Measurements from ENCODE around the gene NUDT2. TPM values are rescaled to one million over a fixed set of nuclear protein-coding genes. Genes with fewer than 3 reads are reported as not detected.
"Not testable (repeated sequence)": the region's sequence is repeated elsewhere in the genome, so short reads cannot be mapped to it uniquely, and the experiment has no call there.

NUDT2 gene
- total RNA-seq, 1 experiment from 2014 or later, result 10.1 TPM

GRCh38 chr9:34365282-34365681, 35.9 kb downstream of the NUDT2 start:
- no peak overlapping the region for H3K27ac Mint-ChIP-seq (ENCODE audit: unreplicated experiment)
- BruUV-seq (replicated peaks), result no TSS peak
- no peak overlapping the region for H3K4me3 Mint-ChIP-seq (ENCODE audit: low read depth, unreplicated experiment)
- peaks cover 3% of the 10 kb centered on the region for H3K9me3 Mint-ChIP-seq (ENCODE audit: low read depth, unreplicated experiment)
- intact Hi-C loops (cut with micrococcal nuclease; ENCODE audit: unreplicated experiment), result no loop called here
- CTCF ChIA-PET, result no interaction called here
- H3K36me3 Mint-ChIP-seq (ENCODE audit: insufficient read depth, unreplicated experiment), result peaks cover 2% of the 10 kb centered on the region
- H3K27me3 Mint-ChIP-seq (ENCODE audit: unreplicated experiment), result no peaks in the 10 kb centered on the region
- no peak for TF ChIP-seq CTCF (IDR thresholded peaks at IDR 0.05; ENCODE audit: unreplicated experiment)
- DNase-seq, result no peak
- no peaks in the 10 kb centered on the region for H3K4me1 Mint-ChIP-seq (ENCODE audit: low read depth, unreplicated experiment)

GRCh38 chr9:34366365-34366764, 37.0 kb downstream of the NUDT2 start:
- Mint-ChIP-seq H3K9me3 (ENCODE audit: low read depth, unreplicated experiment) (peaks cover 3% of the 10 kb centered on the region), H3K27me3 (ENCODE audit: unreplicated experiment) (no peaks in the 10 kb centered on the region), H3K4me1 (ENCODE audit: low read depth, unreplicated experiment) (no peaks in the 10 kb centered on the region), H3K27ac (ENCODE audit: unreplicated experiment) (no peak overlapping the region), H3K4me3 (ENCODE audit: low read depth, unreplicated experiment) (no peak overlapping the region), H3K36me3 (ENCODE audit: insufficient read depth, unreplicated experiment) (peaks cover 13% of the 10 kb centered on the region)
- no TSS peak for BruUV-seq (replicated peaks)
- TF ChIP-seq CTCF (IDR thresholded peaks at IDR 0.05; ENCODE audit: unreplicated experiment), result no peak
- no peak for DNase-seq
- CTCF ChIA-PET, result no interaction called here
- intact Hi-C loops (cut with micrococcal nuclease; ENCODE audit: unreplicated experiment), result no loop called here

GRCh38 chr9:34367751-34368410, 38.5 kb downstream of the NUDT2 start:
- H3K27ac Mint-ChIP-seq (ENCODE audit: unreplicated experiment); H3K4me3 Mint-ChIP-seq (ENCODE audit: low read depth, unreplicated experiment); intact Hi-C loops (cut with micrococcal nuclease; ENCODE audit: unreplicated experiment); H3K9me3 Mint-ChIP-seq (ENCODE audit: low read depth, unreplicated experiment); DNase-seq; BruUV-seq (replicated peaks); H3K4me1 Mint-ChIP-seq (ENCODE audit: low read depth, unreplicated experiment); H3K27me3 Mint-ChIP-seq (ENCODE audit: unreplicated experiment); CTCF ChIA-PET: not testable (repeated sequence)
- peaks cover 13% of the 10 kb centered on the region for H3K36me3 Mint-ChIP-seq (ENCODE audit: insufficient read depth, unreplicated experiment)

- CTCF ChIA-PET; BruUV-seq (replicated peaks); H3K27ac Mint-ChIP-seq (ENCODE audit: unreplicated experiment); H3K4me3 Mint-ChIP-seq (ENCODE audit: low read depth, unreplicated experiment); intact Hi-C loops (cut with micrococcal nuclease; ENCODE audit: unreplicated experiment); H3K27me3 Mint-ChIP-seq (ENCODE audit: unreplicated experiment); H3K9me3 Mint-ChIP-seq (ENCODE audit: low read depth, unreplicated experiment); DNase-seq; H3K4me1 Mint-ChIP-seq (ENCODE audit: low read depth, unreplicated experiment): not testable (repeated sequence)
- H3K36me3 Mint-ChIP-seq (ENCODE audit: insufficient read depth, unreplicated experiment), result peaks cover 13% of the 10 kb centered on the region
Observed at GRCh38 chr9:34368796-34369195, 39.4 kb downstream of the NUDT2 start.

- Mint-ChIP-seq H3K36me3 (ENCODE audit: insufficient read depth, unreplicated experiment) (peaks cover 13% of the 10 kb centered on the region), H3K4me1 (ENCODE audit: low read depth, unreplicated experiment) (peaks cover 7% of the 10 kb centered on the region), H3K4me3 (ENCODE audit: low read depth, unreplicated experiment) (no peak overlapping the region), H3K27me3 (ENCODE audit: unreplicated experiment) (no peaks in the 10 kb centered on the region), H3K9me3 (ENCODE audit: low read depth, unreplicated experiment) (peaks cover 3% of the 10 kb centered on the region), H3K27ac (ENCODE audit: unreplicated experiment) (no peak overlapping the region)
- TF ChIP-seq CTCF (IDR thresholded peaks at IDR 0.05; ENCODE audit: unreplicated experiment), result no peak
- CTCF ChIA-PET, result no interaction called here
- no TSS peak for BruUV-seq (replicated peaks)
- intact Hi-C loops (cut with micrococcal nuclease; ENCODE audit: unreplicated experiment), result no loop called here
- DNase-seq, result no peak
Observed at GRCh38 chr9:34369636-34370035, 40.3 kb downstream of the NUDT2 start.
